ENCODE measurements around the gene NUP35.
A peak's percentile ranks its signal among the peaks of the same experiment; 100 is the strongest.

Gene NUP35, protein sequence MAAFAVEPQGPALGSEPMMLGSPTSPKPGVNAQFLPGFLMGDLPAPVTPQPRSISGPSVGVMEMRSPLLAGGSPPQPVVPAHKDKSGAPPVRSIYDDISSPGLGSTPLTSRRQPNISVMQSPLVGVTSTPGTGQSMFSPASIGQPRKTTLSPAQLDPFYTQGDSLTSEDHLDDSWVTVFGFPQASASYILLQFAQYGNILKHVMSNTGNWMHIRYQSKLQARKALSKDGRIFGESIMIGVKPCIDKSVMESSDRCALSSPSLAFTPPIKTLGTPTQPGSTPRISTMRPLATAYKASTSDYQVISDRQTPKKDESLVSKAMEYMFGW

DNA sequence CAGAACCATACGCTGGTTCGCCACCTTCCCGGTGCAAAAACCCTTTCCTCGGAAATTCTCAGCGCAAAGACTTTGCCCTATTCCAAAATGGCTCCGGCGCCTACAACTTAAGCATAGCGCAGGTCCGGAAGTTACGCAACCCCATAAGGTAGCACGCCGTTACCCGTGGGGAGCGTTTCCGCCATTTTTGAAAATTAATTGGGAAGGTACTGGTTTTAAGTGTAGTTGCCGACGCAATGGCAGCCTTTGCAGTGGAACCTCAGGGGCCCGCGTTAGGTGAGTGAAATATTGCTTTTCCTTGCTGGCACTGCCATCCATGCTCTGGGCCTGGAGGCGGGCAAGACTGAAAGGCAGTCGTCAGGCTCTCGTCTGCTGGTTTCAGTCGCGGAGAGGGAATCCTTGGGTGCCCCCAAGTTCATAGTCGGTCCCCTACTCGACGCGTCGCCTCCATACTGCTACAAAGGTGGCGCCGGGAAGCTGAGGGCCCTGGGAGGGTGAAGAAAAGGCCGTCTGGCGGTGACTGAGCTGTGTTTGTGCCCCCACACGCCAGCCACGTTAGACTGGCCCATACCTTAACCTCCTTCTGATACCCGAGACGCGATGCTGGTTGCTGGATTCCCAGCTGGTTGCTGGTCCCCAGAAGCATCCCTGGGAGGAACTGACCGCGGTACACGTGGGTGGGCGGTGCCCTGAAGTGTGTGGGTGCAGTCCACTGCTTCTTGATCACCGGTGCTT, at the start of gene NUP35:
Gene NUP35 (plus strand): TSS at position 222 of the 735 bp plus-strand sequence. CDS start 15 bp downstream, at position 237.
- DNase-seq (ENCODE audit: insufficient read length, low spot score) (peak; percentile 40), FAIRE-seq (peak; percentile 99)

DNA sequence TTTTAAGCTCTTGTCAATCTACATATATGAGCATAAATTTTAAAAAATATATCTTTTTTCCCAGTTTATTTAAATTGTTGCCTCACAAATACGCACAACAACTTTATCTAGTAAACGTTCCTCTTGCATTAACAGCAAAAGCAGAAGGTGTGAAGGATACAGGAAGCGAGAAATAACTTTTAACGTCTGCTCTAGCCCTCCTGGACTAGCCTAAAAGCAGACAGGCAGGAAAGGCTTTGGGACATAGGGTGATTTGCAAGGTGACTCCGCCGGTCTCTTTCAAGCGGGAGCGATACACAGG, 46.1 kb upstream of the NUP35 start:
- FAIRE-seq (no peak), DNase-seq (ENCODE audit: insufficient read length, low spot score) (no peak)

DNA sequence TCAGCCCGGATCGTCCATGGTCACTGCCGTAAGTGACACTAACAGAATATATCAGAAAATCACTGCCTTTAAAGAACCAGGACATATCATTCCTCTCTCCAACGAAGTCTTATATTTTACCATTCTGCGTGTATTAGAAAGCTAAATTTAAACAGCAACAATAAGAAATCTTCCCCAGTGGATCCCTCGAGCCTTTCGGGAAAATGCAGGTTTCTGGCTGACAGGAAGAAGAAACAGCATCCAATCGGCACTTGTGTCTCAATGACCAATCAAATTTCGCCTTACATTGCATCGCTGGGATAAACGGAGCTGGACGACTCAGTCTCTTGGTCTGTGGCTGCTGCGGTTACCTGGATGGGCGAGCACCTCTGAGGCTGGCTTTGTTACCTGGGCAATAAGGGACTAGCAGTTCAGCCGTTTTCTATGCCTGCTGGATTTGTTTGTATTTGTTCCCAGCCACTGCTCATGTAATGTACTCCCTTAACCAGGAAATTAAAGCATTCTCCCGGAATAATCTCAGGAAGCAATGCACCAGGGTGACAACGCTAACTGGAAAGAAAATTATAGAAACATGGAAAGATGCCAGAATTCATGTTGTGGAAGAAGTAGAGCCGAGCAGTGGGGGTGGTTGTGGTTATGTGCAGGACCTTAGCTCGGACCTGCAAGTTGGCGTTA, 45.6 kb upstream of the NUP35 start, which contains the start of gene DUSP19:
Gene DUSP19 (plus strand): TSS at position 284 of the 675 bp plus-strand sequence. CDS start 187 bp downstream, at position 471.
- peak; percentile 51 for DNase-seq (ENCODE audit: insufficient read length, low spot score)
- FAIRE-seq: peak; percentile 97

DNA sequence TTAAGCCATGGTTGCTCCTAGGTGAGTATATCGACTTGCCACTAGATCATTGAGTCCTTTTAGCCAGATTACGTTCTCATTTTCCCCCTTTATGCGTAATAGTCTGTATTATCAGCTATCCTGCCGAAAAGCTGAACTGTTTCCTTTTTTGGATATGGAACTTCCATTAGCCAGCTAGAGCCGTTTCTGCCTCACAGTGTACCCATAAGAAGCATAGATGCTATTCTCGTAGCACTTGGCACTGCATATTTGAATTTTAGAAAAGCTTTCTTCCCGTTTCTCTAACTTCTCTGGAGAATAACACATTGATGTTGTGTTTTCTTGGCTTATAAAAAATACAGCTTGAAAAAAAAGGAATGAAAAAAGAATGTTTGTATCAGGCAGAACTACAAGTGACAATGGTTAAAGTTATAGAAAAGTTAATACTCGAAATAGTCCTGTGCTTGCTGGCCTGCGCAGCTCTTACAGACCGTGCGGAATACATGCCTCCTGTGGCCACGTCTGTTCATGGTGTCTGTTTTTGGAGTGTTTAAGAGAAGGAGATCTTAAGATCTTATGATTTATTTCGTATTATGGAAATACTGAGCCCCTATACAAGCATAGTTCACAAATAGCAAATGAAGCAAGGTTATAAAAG, 45.0 kb upstream of the NUP35 start:
- no peak for DNase-seq (ENCODE audit: insufficient read length, low spot score)

DNA sequence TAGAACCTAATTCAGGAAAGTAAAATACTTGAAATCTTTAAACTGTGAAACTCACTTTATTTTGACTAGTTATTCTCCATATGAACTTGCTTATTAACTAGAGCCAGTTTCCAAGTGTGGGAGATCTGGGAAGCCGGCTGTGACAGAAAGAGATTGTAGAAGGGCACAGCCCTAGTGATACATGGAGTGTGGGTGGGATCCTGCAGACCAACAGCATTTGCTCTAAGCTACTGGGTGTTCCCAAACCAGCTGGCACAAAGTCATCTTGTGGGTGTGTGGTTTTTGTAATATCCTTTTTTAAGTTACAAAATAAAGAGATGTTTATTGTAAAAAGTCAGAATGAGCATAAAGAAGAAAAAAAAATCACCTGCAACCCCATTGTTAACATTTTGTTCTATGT, 42.3 kb upstream of the NUP35 start:
- no peak for FAIRE-seq

More for the DNA sequence above, 45.0 kb upstream of the NUP35 start:
- no peak for FAIRE-seq

DNA sequence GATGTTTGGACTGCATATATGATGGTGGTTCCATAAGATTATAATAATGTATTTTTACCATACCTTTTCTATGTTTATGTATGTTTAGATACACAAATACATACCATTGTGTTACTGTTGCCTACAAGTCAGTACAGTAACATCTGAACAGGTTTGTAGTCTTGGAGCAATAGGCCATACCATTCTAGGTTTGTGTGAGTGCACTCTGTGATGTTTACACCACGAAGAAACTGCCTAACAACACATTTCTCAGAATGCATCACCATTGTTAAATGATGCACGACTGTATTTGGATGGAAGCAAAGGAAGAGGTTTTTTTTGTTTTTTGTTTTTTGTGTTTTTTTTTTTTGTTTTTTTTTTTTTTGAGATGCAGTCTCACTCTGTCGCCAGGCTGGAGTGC, 36.2 kb upstream of the NUP35 start:
- FAIRE-seq (no peak), DNase-seq (ENCODE audit: insufficient read length, low spot score) (no peak)

More for the DNA sequence above, 42.3 kb upstream of the NUP35 start:
- DNase-seq (ENCODE audit: insufficient read length, low spot score): no peak

DNA sequence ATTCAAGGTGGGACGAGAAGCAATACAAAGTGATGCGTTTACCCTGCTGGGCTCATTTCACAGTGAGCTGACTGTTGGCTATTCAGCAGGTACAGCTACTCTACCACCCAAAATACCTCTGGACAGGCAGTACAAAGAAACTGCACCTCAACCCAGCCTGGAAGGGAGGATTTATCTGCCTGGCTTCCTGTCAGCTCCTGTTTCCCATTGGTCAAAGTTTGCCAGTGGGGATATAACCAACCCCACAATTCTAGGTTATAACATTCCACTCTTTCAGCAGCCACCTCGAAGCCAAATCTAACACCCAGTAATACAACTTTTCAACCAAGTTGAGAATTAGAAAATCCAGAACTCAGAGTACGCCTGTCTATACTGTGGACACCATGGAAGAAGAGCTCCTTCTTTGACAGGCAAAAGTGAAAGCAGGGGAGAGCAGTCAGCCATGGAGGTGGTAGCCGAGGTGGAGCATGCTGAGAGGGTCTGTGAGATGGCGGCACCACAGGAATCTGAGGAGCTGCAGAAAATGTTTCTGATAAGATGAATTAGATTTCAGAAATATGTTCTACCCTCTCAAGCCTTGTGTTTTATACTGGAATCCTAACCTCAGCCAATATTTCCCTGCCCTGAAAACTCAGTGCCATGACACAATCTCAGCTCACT, 34.9 kb upstream of the NUP35 start:
- FAIRE-seq (peak; percentile 78), DNase-seq (ENCODE audit: insufficient read length, low spot score) (no peak)

DNA sequence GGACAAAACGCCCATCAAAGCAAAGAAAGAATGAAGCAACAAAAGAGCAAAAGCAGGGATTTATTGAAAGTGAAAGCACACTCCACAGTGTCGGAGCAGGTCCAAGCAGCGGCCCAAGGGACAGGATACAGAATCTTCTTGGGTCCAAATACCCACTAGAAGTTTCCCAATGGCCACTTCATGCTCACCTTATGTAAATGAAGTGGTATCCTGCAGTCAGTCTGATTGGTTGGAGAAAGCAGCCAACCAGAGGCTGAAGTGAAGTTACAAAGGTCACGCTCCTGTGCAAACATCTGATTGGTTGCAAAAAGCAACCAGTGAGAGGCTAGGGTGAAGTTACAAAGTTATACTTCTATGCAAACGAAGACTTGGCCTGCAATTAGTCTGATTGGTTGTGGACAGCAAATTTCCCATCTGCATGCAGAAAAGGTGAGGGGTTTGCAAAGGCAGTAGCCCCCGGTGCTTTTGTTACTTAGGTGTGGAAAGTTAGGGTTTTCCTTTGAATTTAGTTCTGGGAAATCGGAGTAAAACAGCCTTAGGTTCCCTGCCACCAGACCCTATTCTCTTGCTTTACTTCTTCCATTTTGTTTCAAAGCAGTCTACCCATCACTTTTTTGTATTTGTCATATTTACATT, 32.8 kb upstream of the NUP35 start:
- DNase-seq (ENCODE audit: insufficient read length, low spot score): no peak
- no peak for FAIRE-seq

DNA sequence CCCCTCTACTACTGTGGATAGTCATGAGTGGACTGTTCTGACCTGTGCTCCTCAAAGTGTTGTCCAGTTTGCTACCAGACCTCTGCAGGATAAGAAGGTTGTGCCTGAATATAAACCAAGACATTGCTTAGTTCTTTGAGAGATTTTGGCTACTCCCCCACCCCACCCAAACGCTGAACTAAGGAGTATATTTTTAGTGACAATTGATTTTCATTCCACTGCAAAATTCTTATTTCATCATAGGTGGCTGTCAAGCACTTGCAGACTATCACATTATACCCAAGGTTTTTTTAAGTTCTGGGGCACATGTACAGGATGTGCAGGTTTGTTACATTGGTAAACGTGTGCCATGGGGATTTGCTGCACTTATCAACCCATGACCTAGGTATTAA, 32.3 kb upstream of the NUP35 start:
- FAIRE-seq (no peak), DNase-seq (ENCODE audit: insufficient read length, low spot score) (no peak)

DNA sequence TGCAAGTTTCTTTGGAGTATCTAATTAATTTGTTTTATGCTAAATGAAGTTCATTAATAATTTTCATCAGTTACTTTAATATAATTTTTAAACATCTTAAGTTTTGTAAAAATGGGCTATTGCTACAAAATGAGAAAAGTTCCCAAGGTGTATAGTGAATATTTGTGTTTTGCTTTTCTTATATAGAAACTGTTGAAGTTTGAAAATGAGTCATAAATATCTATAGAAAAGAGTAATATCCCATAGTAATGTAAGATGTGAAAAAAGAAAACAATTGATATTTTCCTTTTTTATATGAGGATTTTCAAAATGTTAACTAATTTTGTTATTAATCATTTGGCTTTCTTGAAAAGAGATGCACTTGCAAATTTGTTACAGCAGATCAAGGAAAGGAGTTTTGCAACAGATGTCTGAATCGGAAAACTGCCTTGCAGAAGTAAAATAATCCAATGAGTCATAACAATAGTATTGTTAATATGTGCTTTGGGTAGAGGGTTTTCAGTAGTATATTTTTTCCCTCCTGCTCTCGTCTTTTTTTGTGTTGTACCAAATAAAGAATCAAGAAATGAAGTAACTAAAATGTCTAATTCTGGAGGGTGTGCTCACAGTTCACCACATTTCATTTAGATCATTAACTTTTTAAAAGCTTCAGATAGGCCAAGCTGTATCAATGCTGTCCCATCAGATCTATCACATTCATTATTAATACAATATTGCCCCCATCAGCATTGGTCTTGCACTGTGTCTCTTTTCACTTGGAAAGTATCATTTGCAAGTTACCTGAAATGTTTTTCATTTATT, 30.2 kb upstream of the NUP35 start:
- FAIRE-seq: peak; percentile 86
- DNase-seq (ENCODE audit: insufficient read length, low spot score): no peak

DNA sequence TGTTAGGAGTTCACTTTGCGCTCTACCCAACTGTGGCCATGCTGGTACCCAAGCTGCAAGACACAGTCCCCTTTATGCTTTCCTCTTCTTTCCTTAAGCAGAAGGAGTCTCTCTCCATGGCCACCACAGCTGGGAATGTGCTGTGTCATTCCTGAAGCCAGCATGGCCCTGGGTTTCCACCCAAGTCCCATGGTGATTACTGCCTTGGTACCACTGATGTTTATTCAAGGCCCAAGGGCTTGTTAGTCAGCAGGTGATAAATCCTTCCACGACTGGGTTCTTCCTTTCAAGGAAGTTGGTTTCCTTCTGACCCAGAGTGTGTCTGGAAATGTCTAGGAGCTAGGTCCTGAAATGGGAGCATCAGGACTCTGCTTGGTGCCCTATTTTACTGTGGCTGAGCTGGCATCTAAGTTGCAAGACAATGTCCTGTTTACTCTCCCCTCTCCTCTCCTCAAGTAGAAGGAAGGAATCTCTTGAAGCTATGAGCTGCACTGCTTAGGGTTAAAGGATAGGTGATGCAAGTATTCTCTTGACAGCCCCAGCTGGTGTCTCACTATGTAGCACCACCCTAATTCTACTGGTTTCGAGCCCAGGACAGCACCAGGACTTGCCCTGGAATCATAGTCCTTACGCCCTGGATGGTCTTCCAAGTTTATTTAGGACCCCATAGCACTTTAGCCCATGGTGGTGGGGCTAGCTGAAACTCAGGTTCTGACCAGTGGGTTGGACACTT, 18.7 kb upstream of the NUP35 start:
- FAIRE-seq (no peak), DNase-seq (ENCODE audit: insufficient read length, low spot score) (no peak)

DNA sequence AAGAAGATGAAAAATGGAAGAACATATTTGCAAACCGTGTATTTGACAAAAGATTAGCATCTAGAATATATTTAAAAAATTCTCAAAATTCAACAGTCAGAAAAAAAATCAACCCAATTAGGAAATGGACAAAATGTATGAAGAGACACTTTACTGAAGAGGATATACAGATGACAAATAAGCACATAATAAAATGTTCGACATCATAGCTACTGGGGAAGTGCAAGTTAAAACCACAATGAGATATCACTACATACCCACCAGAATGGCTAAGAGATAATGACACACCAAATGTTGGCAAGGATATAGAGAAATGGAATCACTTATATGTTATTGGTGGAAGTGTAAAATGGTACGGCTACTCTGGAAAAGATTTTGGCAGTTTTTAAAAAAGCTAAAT, 11.7 kb upstream of the NUP35 start:
- DNase-seq (ENCODE audit: insufficient read length, low spot score): no peak
- no peak for FAIRE-seq

DNA sequence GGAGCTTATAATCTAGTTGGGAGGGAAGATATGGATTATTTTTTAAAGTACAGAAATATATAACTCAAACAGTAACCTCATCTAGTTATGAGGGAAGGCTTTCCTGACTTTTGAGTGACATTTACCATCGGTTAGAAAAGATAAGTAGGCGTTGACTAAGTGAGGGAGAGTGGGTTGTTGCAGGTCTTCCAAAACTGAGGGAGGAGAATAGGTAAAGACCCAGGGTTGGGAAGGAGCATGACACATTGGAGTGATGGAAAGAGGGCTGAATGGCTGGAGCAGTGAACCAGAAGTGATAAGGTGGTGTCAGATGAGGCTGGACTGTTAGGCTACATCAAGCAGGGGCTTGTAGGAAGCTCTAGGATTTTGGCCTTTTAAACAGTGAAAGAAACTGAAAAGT, 10.6 kb upstream of the NUP35 start:
- FAIRE-seq: no peak

DNA sequence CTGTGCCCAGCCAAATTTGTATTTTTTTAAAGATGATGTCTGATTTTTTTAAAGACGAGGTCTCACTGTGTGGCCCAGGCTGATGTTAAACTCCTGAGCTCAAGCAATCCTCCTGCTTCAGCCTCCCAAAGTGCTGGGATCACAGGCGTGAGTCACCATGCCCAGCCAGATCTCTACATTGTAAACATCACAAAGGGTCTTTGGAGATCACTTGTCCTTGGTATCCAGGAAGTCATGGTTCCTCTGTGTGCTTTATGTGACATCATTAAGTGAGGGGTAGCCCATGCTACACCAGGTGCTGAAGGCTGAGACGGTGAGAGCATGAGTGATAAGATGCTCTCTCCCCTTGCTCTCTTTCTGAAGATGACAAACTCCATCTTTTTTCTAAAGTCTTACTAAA, 7.0 kb upstream of the NUP35 start:
- no peak for DNase-seq (ENCODE audit: insufficient read length, low spot score)
- FAIRE-seq: no peak

More for the DNA sequence above, 10.6 kb upstream of the NUP35 start:
- DNase-seq (ENCODE audit: insufficient read length, low spot score): no peak

DNA sequence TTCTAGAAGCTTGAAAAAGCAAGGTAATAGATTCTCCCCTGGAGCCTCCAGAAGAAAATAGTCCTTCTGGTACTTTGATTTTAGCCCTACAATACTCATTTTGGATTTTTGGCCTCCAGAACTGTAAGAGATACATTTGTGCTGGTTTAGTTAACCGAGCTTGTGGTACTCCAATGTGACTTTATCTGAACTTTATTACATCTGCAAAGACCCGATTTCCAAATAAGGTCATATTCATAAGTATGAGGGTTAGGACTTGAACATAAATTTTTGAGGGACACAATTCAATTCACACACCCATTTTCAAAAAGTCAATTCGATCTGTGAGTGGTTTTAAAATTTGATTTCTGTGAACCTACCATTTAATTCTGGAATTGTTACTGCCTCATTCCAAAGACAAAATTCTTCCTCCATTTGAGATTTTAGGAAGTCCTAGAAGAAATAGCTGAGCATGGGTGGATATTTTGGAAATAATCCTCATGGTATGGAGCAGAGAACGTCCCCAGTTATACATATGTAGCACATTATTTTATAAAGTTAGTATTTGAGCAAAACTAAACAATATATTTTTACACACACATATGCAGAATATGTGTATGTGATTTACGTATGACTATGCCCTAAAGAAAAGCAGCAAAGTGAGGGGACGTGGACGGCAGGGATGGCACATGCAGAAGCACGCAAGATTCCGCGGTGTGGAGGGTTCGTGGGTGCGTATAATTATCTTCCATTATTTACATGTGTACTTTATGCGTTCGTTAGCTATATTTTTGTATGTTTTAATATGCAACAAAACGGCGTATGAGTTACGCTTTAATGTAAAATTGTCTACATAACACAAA, 905 bp upstream of the NUP35 start:
- FAIRE-seq: peak; percentile 37
- DNase-seq (ENCODE audit: insufficient read length, low spot score): no peak

DNA sequence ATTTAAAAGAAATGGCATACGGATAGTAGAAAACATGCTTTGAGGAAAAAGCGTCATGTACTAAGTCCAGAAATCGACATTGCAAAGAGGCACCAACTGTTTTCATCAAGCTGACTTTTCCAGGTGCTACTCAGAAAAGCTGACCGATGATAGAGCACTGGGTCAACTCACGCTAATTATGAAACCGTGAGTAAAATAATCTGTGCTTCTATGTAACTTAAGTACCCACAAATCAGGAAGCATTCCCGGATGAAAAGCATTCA, 353 bp upstream of the NUP35 start:
- no peak for FAIRE-seq

DNA sequence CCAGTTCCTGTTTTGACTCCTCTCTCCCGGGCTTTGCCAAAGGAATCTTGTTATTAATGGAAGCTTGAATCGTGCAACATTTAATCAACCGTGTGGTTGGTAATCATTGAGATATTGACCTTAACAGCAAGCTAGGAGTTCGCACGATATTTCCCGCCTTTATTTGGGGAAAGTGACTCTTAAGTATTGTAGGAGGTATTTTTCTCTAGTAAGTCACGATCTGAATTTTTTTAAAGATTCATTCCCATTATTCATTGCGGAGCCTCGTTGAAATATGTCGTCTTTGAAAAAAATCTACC, 663 bp downstream of the NUP35 start:
- DNase-seq (ENCODE audit: insufficient read length, low spot score): no peak
- peak; percentile 88 for FAIRE-seq

More for the DNA sequence above, 353 bp upstream of the NUP35 start:
- peak; percentile 16 for DNase-seq (ENCODE audit: insufficient read length, low spot score)

DNA sequence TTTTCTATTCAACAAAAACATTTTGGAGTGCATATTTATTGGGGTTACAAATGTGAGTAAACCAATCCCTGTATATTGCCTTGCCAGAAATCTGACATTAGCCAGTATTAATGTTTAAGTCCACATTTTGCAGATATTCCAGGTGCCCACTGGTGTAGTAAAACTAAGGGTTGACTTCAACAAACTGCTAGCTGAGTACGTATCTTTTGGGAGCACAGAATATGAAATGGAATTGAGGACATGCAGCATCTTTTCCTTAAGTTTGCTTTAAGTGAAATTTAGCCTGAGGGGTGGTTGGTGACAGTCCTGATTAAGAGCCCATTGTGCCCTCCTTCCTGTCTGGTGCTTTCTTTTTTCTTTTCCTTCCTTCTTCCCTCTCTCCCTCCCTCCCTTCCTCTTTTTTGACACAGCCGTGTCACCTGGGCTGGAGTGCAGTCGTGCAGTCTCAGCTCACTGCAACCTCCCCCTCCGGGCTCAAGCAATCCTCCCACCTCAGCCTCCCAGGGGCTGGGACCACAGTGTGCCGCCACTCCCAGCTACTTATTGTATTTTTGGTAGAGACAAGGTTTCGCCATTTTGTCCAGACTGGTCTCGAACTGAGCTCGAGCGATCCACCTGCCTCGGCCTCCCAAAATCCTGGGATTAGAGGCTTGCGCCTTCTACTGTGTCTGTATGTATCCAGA, 1.6 kb downstream of the NUP35 start:
- no peak for FAIRE-seq

More for the DNA sequence above, 1.6 kb downstream of the NUP35 start:
- no peak for DNase-seq (ENCODE audit: insufficient read length, low spot score)
